ENCODE data around the gene KCNH8.

GRCh38 chr3:19432669-19433068 lies 284.4 kb downstream of the KCNH8 start:
- TF ChIP-seq POLR2AphosphoS5 (IDR thresholded peaks at IDR 0.05; ENCODE audit: low read depth, low read length), result no peak
- TF ChIP-seq POLR2A (IDR thresholded peaks at IDR 0.05; ENCODE audit: low read depth, low read length), result no peak
- TF ChIP-seq TAF1 (IDR thresholded peaks at IDR 0.05; ENCODE audit: low read depth, low read length), result no peak
